ENCODE data around the gene B4GALNT2. TPM values are rescaled to one million over a fixed set of nuclear protein-coding genes. Genes with fewer than 3 reads are reported as not detected.

B4GALNT2 gene
- total and polyA plus RNA-seq, 2 of the 13 experiments (the other 11 are each of a cell fraction or from before 2014, with no cell fraction given), result not detected

DNA sequence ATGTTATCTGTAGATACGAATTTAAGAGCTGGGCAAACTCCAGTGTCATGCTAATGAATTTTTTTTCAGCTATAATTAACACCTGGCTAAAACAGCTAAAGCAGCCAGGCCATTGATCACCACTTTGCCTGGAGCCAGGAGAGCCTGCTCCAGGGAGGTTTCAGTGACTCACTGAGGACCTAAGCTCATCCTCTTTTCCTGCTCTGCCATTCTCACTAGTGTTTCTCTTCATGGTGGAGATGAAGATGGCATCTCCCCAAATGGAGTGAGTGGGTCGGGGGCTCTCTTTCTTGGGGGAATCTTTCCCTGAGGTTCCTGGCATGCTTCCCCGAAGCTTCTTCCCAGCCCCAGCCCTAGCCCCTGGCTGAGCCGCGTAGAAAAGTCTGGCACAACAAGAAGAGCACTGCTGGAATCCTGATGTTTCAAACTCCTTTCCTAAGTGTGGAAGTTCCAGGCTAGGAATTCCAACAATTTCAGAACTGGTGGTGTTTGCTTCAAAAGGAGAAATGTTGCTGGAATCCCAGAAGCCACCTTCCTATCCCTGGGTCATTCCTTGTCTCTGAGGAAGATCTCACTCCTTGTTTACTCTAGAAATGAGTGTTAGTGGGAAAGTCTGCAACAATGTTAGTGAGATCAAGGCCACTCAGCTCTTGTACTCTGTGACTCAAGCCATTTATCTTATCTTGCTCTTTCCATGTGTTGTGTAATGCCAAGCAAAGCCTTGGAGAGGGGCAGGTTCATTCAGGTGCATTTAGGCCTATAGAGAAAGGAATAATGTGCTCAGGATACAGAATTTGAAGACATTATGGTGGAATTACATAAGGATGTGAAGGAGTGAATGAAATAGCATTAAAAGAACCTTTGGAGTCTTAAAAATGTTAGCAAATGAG lies 26.0 kb upstream of the B4GALNT2 start (continued):
- TF ChIP-seq, protein P1, sequence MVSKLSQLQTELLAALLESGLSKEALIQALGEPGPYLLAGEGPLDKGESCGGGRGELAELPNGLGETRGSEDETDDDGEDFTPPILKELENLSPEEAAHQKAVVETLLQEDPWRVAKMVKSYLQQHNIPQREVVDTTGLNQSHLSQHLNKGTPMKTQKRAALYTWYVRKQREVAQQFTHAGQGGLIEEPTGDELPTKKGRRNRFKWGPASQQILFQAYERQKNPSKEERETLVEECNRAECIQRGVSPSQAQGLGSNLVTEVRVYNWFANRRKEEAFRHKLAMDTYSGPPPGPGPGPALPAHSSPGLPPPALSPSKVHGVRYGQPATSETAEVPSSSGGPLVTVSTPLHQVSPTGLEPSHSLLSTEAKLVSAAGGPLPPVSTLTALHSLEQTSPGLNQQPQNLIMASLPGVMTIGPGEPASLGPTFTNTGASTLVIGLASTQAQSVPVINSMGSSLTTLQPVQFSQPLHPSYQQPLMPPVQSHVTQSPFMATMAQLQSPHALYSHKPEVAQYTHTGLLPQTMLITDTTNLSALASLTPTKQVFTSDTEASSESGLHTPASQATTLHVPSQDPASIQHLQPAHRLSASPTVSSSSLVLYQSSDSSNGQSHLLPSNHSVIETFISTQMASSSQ (IDR thresholded peaks at IDR 0.05; ENCODE audit: low read depth), result peak; percentile 58; the same call in 1 of the 2 replicates
- TF ChIP-seq, protein P1 (CRISPR knock-in tag; IDR thresholded peaks at IDR 0.05; ENCODE audit: borderline replicate concordance), result peak; percentile 74; the same call in 1 of the 2 replicates
- TF ChIP-seq NR2F2 (IDR thresholded peaks at IDR 0.05; ENCODE audit: borderline replicate concordance, low read depth) (peak; percentile 69; the same call in 1 of the 2 replicates), RERE (CRISPR knock-in tag; IDR thresholded peaks at IDR 0.05; ENCODE audit: low read depth) (peak; percentile 91), ZNF543 (CRISPR knock-in tag; IDR thresholded peaks at IDR 0.05) (no peak), ZNF761 (CRISPR knock-in tag; conservative IDR thresholded peaks at IDR 0.05) (peak; percentile 55; the same call in 1 of the 2 replicates), PHF20 (CRISPR knock-in tag; IDR thresholded peaks at IDR 0.05) (no peak), HDAC1 (CRISPR knock-in tag; IDR thresholded peaks at IDR 0.05) (peak; percentile 87), TEF (CRISPR knock-in tag; IDR thresholded peaks at IDR 0.05) (peak; percentile 96), TRIM24 (CRISPR knock-in tag; IDR thresholded peaks at IDR 0.05) (no peak), ZNF180 (CRISPR knock-in tag; IDR thresholded peaks at IDR 0.05; ENCODE audit: borderline replicate concordance, low read depth) (no peak), MEIS2 (CRISPR knock-in tag; IDR thresholded peaks at IDR 0.05) (no peak; the same call in 1 of the 2 replicates), ERF (CRISPR knock-in tag; IDR thresholded peaks at IDR 0.05) (peak; percentile 83)
- TF ChIP-seq, protein P2, sequence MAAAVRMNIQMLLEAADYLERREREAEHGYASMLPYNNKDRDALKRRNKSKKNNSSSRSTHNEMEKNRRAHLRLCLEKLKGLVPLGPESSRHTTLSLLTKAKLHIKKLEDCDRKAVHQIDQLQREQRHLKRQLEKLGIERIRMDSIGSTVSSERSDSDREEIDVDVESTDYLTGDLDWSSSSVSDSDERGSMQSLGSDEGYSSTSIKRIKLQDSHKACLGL (CRISPR knock-in tag; IDR thresholded peaks at IDR 0.05), result no peak
